Ovary (tissue), 3 donors: Measurements from ENCODE around the gene PHETA2.

Experiments used
- POLR2A ChIP-seq: fragments of 450-650 bp; IDR thresholded peaks from one replicate; pipeline ENCODE4 v1.6.1; 2017; ENCODE audit warnings: antibody characterized with exemption, mild to moderate bottlenecking, moderate library complexity
- TF ChIP-seq, protein P1 (sequence below), 3 donors: fragments of 450-650 bp in 2 of 3; fragments of 200-600 bp in 1 of 3; IDR thresholded peaks; one replicate each; pipeline versions ENCODE4 v1.5.1 to v1.8.0; 2016 to 2022; ENCODE audit warnings: antibody characterized with exemption in 3 of 3, mild to moderate bottlenecking in 1 of 3
- donor health status: DM: no; HTN: no; CAD: no.

DNA sequence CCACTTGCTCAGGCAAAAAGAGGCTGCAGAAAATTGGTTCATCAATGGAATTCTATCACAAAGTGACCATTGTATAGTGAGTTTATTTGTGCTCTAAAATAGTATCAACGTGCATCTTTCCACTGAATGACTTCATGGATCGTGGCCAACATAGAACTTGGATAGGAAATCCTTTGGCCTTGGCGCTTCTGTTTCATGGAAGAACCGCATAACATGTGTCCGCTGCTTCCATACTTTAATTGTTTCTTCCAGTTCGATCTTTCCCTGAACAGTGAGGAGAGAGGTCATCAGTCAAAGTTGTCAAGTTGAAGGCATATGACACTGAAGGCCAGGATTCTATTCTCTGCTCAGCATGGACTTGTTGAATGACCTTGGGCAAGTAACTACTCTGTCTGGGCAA, 12.0 kb downstream of the PHETA2 start:
- TF ChIP-seq, protein P1, sequence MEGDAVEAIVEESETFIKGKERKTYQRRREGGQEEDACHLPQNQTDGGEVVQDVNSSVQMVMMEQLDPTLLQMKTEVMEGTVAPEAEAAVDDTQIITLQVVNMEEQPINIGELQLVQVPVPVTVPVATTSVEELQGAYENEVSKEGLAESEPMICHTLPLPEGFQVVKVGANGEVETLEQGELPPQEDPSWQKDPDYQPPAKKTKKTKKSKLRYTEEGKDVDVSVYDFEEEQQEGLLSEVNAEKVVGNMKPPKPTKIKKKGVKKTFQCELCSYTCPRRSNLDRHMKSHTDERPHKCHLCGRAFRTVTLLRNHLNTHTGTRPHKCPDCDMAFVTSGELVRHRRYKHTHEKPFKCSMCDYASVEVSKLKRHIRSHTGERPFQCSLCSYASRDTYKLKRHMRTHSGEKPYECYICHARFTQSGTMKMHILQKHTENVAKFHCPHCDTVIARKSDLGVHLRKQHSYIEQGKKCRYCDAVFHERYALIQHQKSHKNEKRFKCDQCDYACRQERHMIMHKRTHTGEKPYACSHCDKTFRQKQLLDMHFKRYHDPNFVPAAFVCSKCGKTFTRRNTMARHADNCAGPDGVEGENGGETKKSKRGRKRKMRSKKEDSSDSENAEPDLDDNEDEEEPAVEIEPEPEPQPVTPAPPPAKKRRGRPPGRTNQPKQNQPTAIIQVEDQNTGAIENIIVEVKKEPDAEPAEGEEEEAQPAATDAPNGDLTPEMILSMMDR (IDR thresholded peaks at IDR 0.05) = no peak
- no peak for TF ChIP-seq POLR2A
